Measurements from ENCODE around the gene PLB1. TPM values are rescaled to one million over a fixed set of nuclear protein-coding genes. Genes with fewer than 3 reads are reported as not detected.

Gene PLB1
- total RNA-seq, 1 experiment from 2014 or later: 7.4 TPM

DNA sequence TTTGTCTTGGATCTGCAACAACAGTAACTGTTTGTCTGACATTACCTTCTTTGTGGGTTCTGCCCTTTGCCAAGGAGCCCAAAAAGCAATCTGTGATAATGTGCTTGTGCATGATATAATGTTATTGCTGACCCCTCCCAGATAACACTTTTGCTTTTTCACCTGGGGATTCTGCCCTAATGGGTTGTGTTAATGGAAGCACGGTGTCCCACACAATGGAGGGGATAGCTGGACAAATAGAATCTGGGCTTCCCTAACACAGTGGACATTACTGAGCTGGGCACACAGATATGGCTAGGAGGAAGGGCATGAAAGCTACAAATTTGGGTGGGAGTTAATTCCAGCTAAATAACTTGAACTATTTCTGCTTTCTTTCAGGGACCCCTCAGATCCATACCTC is 20.6 kb downstream of the PLB1 start:
- in situ Hi-C loops (cut with HindIII; ENCODE audit: low pct_unique_long_range_greater_than_20kb, low sequenced_read_pairs): no loop called here
- DNase-seq (ENCODE audit: low read depth, low spot score): no peak

DNA sequence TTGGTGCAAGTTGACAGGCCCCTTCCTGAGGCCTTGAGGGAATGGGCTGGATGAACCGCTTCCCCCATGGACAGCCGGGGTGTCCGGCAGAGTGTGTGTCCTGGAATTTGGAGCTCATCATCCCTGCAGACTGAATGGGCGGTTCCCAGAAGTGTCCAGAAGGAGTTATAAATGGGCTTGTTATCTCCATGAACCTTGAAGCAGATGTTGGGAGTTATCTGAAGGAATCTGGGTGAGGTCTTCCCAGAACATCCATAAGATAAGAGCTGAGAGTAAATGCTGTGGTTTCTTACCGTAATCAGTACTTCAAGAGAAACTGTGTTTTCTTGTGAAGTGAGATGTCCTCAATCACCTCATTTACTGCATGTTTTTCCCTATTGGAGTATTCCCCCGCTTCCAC is 21.1 kb downstream of the PLB1 start:
- DNase-seq (ENCODE audit: low read depth, low spot score): no peak
- in situ Hi-C loops (cut with HindIII; ENCODE audit: low pct_unique_long_range_greater_than_20kb, low sequenced_read_pairs): no loop called here

DNA sequence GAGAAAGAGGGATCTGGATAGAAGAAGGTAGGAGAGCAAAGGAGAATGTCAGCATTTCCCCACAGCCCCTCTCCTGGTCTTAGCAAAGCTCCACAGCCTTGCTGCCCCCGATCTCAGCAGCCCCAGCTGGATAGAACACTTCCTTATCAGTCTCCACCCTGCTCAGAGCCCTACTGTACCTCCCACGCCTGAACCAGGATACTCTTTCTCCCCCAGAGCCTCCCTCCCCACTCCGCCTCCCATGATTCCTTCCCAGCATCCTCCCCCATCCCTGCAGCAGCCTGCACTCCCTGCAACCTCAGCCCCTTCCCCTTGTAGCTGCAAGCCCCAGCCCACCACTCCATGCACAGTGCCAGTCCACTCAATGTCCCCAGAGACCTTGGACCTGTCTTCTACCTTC is 25.8 kb downstream of the PLB1 start:
- in situ Hi-C loops (cut with HindIII; ENCODE audit: low pct_unique_long_range_greater_than_20kb, low sequenced_read_pairs): no loop called here
- no peak for DNase-seq (ENCODE audit: low read depth, low spot score)

DNA sequence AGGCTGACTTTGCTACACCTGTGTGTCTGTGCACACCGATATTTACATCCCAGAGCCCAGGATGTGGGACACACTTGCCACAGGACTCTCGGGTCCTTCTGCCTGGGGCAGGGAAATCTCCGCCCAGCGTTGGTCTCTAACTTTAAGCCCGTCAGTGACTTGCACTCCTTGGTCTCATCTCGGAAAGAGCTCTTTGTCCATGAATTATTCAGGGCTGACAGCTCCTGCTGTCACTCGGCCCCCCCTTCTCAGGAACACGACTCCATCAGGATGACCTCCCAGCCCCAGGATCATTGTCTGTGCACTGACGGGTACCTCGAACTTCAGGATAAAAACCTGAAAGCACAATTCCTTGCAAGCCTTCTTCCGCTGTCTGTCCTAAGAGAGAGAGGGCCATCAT is 26.6 kb downstream of the PLB1 start:
- no peak for DNase-seq (ENCODE audit: low read depth, low spot score)
- in situ Hi-C loops (cut with HindIII; ENCODE audit: low pct_unique_long_range_greater_than_20kb, low sequenced_read_pairs): no loop called here

DNA sequence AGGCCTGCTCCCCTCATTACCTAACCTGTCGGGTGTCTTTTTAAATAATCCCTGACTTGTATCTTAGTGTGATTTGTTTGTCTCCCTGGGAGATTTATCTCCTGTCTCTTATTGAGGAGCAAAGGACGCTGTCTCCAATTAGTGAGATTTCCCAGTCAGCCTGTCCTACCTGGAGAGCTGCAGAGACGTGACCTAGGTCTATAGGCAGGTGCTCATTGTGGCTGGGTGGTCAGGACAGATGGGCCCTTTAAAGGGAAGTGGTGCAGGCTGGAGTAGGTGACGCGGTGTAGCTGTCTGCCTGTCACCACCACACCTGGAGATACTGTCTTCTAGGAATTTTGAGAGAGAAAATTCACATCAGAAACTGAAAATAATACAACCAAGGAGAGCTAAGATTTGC is 28.0 kb downstream of the PLB1 start:
- in situ Hi-C loops (cut with HindIII; ENCODE audit: low pct_unique_long_range_greater_than_20kb, low sequenced_read_pairs): no loop called here
- DNase-seq (ENCODE audit: low read depth, low spot score): no peak

DNA sequence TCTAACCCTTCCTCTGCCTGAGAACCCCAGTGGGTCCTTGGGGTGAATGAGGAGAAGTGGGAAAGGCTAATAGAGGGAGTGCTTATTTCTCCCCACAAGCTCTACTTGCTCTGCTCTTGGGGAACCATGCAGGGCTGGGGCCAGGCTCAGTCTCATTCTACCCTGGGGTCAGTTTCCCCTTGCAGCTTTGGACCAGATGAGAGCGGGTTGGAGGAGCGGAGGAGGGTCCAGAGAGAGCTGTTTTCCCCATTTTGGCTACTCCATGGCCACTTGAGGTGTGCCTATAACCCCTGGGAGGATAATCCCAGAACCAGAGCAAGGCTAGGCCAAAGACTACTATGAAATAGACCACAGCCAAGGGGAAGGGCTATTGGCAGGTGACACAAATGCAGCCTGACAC is 29.6 kb downstream of the PLB1 start:
- in situ Hi-C loops (cut with HindIII; ENCODE audit: low pct_unique_long_range_greater_than_20kb, low sequenced_read_pairs): no loop called here
- no peak for DNase-seq (ENCODE audit: low read depth, low spot score)

DNA sequence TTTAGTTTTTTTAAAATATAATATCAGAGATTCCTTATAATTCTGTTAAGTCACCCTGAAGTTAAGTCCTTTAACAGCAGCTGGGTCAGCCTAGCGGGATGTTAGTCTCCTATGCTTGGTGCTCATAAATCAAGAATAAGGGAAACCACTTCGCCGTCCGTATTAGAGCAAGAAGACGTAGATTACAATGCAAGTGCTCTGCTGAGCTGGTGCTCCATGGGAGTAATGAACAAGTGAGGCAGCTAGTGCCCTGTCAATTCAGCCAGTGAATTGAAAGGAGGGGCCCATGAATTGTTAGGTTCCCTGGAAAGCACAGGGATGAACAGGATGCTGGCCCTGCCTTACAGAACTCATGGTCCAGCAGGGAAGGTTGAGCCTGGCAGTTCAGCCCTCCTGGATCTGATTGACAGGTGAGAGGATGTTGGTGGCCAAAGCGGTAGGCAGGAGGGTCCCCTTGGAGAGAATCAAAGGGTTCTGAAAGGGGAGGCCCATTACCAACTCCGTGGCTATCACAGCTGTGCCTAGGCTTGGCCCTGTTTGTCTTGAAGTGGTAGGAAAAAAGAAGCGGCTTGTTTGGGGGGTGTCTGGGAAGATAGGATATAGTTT is 30.8 kb downstream of the PLB1 start:
- DNase-seq (ENCODE audit: low read depth, low spot score): no peak
- in situ Hi-C loops (cut with HindIII; ENCODE audit: low pct_unique_long_range_greater_than_20kb, low sequenced_read_pairs): no loop called here

DNA sequence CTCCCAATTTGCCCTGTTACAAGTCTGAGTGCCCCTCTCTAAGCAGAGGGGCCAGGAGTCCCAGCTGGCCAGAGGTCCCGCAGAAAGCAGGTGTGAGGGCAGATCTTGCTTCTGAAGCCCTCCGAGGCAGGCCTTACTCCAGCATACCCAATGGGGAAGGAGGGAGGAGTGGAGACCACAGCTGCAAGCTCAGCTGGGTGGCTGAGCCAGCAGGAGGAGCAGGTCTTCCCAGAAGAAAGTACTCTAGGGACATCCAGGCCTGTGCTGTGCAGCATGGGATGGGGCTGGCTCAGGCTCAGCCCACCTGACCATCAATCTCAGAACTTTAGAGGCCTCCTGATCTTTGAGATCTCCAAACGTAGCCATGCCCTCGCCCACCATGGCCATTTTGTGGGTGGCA is 31.3 kb downstream of the PLB1 start:
- no peak for DNase-seq (ENCODE audit: low read depth, low spot score)
- in situ Hi-C loops (cut with HindIII; ENCODE audit: low pct_unique_long_range_greater_than_20kb, low sequenced_read_pairs): no loop called here

DNA sequence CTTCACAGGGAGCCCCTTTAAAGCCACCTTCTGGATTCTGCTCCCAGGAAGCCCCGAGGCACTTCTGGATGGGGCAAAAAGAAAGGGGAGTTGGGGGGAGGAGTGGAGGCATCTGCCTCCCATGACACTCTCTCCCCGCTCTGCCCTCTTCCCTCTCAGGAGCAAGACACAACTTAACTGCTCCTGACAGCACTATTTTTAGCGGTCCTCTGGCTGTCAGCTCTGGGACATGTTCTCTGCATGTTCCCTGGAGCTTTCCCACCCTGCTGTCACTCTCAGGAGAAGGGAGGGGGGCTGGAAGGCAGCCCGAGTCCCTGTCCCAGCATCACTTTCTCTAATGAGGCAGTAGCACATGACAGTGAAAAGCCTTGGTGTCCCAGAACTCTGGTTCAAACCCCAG is 32.3 kb downstream of the PLB1 start:
- DNase-seq (ENCODE audit: low read depth, low spot score): no peak
- in situ Hi-C loops (cut with HindIII; ENCODE audit: low pct_unique_long_range_greater_than_20kb, low sequenced_read_pairs): no loop called here

DNA sequence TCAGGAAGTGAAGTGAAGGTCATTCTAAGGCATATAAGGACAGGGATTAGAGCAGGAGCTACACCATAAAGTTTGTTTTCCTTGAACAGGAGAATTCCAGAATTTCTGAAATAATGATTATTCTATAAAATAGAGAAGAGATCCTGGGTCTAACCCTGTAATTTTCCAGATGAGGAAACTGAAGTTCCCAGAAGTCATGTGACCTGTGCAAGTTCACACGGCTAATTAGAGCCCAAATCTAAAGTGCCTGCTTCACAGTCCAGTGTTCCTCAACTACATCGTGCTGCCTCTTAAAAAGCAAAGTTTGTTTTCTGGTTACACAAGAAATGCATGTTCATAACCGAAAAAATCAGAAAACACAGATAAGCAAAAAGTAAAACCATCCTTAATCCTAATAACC is 34.9 kb downstream of the PLB1 start:
- in situ Hi-C loops (cut with HindIII; ENCODE audit: low pct_unique_long_range_greater_than_20kb, low sequenced_read_pairs): no loop called here

DNA sequence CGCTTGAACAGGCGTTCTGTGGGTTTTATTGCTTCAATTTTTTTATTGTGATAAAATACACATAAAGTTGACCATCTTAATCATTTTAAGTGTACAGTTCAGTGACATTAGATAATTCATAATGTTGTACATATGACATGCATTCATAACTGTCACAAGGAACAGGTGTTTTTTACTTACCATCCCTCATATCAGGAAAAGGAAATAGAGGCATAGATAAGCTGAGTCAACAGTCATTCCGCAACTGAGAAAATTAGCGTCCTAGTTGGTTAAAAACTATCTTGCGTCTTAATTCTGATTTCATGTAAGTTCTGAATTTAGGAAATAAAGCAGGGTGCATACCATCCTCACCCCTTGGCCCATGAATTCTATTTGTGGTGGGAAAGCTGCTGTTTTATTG is 36.5 kb downstream of the PLB1 start:
- no peak for DNase-seq (ENCODE audit: low read depth, low spot score)
- in situ Hi-C loops (cut with HindIII; ENCODE audit: low pct_unique_long_range_greater_than_20kb, low sequenced_read_pairs): no loop called here

More for the DNA sequence above, 34.9 kb downstream of the PLB1 start:
- no peak for DNase-seq (ENCODE audit: low read depth, low spot score)

DNA sequence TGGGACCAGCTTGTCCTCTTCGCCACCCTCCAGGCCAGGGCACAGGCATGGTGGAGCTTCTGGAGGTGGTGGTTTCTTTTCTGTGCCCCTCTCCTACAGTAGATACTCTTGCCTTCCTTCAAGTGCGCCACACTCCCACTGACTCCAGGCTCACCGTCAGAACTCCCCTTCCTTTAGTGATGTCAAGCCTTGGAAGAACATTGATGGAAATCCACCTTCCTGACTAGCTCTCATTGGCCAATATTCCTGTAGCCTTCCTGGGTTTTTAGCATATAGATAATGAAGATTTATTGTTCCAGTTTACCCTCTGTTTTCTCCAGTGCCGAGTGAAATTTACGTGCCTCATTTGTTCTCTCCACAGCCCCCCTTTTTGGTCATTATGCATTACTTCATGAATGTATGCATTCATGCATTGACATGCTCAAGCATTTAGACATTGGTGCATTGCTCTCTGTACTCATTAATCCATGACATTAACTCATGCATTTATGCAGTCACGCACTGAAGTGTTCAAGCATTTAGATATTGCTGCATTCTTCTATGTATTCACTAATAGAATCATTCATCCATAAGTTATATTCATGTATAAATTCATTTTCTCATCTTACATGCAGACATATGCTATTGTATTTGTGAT is 37.3 kb downstream of the PLB1 start:
- in situ Hi-C loops (cut with HindIII; ENCODE audit: low pct_unique_long_range_greater_than_20kb, low sequenced_read_pairs): no loop called here

DNA sequence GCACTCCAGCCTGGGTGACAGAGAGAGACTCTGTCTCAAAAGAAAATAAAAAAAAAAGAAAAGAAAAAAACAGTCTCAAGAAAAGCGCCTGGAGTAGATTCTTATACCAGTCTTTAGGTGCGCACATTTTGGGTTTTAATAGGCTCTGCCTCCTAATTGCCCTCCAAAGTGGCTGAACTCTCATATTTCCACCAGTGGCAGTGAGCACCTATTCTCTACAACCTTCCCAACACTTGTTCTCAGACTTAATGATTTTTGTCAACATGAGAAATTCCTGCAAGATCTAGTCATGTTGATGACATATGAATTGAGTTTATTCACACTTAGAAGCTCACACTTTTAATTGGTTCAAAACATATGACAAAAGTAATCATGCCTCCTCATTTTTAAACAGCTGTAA is 39.0 kb downstream of the PLB1 start:
- in situ Hi-C loops (cut with HindIII; ENCODE audit: low pct_unique_long_range_greater_than_20kb, low sequenced_read_pairs): no loop called here
- DNase-seq (ENCODE audit: low read depth, low spot score): no peak

More for the DNA sequence above, 37.3 kb downstream of the PLB1 start:
- no peak for DNase-seq (ENCODE audit: low read depth, low spot score)

DNA sequence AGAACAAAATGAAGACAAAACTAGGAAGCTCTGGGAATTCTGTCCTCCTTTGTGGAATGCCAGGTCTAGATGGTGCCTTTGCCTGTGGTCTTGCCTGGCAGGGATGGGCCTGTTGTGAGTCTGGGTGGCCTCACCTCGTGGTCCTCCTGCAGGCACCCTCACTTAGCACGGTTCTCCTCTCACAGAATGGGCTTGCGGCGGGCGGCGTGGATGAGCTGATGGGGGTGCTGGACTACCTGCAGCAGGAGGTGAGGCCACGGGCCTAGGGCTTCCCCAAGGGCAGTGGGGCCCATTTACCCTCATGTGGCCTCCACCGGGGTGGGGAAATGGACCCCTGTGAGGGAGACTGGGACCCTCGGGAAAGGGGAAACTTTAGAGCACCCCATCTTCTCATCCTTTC is 42.3 kb downstream of the PLB1 start:
- in situ Hi-C loops (cut with HindIII; ENCODE audit: low pct_unique_long_range_greater_than_20kb, low sequenced_read_pairs): no loop called here

DNA sequence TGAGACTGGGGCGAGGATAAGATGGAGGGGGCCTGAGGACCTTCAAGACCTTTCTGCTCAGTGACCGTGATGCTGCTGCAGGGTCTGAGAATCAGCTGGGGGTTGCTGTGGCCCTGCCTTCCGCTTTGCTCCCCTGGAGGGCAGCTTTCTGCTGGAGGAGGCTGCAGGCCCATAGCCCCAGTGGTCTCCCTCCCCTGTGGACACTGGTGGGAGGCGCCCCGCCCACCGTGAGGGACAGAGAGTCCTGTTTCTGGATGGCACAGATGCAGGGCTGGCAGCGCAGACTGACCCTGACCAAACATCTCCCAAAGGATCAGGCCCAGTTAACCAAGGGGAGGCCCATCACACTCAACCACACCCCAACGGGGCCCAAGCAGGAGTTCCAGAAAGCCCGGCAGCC is 42.8 kb downstream of the PLB1 start:
- in situ Hi-C loops (cut with HindIII; ENCODE audit: low pct_unique_long_range_greater_than_20kb, low sequenced_read_pairs): no loop called here
- DNase-seq (ENCODE audit: low read depth, low spot score): no peak

More for the DNA sequence above, 42.3 kb downstream of the PLB1 start:
- no peak for DNase-seq (ENCODE audit: low read depth, low spot score)

DNA sequence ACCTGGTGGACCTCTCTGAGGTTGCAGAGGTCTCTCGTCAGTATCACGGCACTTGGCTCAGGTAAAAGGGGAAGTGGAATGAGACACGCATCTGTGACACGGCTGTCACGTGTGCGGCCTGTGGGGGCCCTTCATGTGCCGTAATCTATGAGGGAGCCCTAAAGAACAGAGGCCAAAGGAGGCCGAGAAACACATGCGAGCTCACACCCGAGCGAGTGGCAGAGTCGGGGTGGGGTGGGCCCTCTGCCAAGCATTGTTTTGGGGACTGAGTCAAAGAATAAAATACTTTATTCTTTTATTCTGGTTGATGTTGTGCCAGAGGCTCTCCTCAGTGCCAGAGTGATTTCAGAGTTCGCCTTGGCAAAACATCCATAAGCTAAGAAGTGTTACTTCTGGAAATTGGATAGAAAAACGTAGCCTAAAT is 43.3 kb downstream of the PLB1 start:
- in situ Hi-C loops (cut with HindIII; ENCODE audit: low pct_unique_long_range_greater_than_20kb, low sequenced_read_pairs): no loop called here

DNA sequence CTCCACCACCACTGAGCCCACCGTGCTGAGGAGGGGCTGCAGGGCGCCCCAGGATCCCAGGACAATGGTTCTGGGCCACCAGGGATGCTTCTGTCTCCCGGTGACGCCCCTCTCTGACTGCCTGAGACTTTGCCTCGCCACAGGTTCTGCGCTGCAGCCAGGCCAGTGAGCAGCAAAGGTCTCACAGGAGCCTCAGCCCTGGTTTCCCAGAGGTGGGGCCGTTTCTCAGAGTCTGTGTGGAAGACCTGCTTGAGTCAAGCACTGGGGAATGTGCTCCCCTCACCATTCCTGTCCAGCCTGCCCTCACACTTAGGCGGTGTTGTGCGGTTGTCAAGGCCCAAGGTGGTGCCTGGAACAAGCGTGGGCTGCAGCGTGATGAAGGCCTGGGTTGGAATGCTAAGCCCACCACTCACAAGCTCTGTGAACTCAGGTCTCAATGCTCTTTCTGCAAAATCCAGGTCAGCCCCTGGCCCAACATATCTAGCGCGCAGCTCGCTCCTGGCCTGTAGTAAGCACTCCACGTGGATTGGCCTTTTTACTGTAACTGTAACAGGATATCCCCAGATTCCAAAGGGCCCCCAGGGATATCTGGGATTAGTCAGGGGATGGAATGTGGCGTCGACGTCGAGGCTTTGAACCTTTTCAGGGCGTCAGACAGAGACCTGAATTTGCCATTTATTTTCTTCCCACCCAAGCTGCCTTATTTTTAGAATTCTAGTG is 47.6 kb downstream of the PLB1 start:
- in situ Hi-C loops (cut with HindIII; ENCODE audit: low pct_unique_long_range_greater_than_20kb, low sequenced_read_pairs): no loop called here
- no peak for DNase-seq (ENCODE audit: low read depth, low spot score)

More for the DNA sequence above, 43.3 kb downstream of the PLB1 start:
- DNase-seq (ENCODE audit: low read depth, low spot score): no peak

DNA sequence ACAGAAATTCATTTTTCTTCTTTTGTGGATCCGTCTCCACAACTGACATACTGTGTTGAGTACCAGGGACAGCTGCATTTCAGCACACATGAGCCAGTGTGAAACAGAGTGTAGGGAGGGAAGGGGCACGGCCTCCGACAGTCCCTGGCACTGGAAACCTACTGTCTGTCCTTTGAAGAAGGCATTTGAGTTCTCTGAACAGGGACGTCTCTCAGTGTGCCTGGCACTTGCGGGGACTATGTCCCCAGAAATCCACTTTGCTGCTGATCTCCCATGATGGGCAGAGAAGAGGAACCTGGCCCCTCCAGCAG is 48.1 kb downstream of the PLB1 start:
- in situ Hi-C loops (cut with HindIII; ENCODE audit: low pct_unique_long_range_greater_than_20kb, low sequenced_read_pairs): no loop called here

DNA sequence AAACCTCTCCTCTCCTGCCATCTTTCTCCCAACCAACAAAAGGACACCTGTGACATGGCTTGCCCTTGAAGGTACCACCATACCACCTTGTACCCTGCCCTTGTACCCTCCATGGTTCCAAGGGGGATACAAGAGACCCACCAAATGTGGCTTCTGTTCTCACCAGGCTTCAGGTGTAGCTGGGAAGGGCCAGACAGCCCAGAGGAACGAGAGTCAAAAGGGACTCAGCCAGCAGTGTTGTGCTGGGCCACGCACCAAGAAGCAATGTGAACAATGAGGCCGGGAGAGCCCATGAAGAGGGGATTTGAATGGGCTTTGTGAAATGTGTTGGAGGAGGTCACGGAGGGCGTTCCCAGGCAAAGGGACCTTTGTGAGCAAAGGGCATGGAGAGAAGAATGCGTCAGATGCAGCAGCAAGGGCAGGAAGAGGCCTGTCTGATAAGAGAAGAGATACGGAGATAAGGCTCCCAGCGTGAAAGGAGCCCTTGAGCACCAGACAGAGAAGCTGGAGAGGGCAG is 48.6 kb downstream of the PLB1 start:
- in situ Hi-C loops (cut with HindIII; ENCODE audit: low pct_unique_long_range_greater_than_20kb, low sequenced_read_pairs): no loop called here
- DNase-seq (ENCODE audit: low read depth, low spot score): peak; percentile 54

More for the DNA sequence above, 48.1 kb downstream of the PLB1 start:
- no peak for DNase-seq (ENCODE audit: low read depth, low spot score)
